Uterus (tissue), 4 donors: ENCODE results near the gene BIRC5. TPM values are rescaled to one million over a fixed set of nuclear protein-coding genes. Genes with fewer than 3 reads are reported as not detected.

ENCODE experiments used
- DNase-seq, 2 donors: peaks; one replicate each; pipeline ENCODE4 v3.0.0-alpha.2; 2019 to 2020
- H3K27ac ChIP-seq, 2 donors: fragments of 200-600 bp; sonication (generic); 1 replicate in 1 of 2; 2 replicates in 1 of 2; pipeline ENCODE4 v1.5.1; 2016 to 2018
- H3K27me3 ChIP-seq, 2 donors: fragments of 200-600 bp; sonication (generic); one replicate each; pipeline ENCODE4 v1.5.1; 2018 to 2019; ENCODE audit warnings: control low read depth in 1 of 2
- H3K36me3 ChIP-seq, 2 donors: fragments of 200-600 bp; sonication (generic); one replicate each; pipeline ENCODE4 v1.5.1; 2019; ENCODE audit warnings: control low read depth in 1 of 2
- H3K4me1 ChIP-seq, 2 donors: fragments of 200-600 bp; sonication (generic); one replicate each; pipeline ENCODE4 v1.5.1; 2018 to 2019; ENCODE audit warnings: control low read depth in 1 of 2
- H3K4me3 ChIP-seq, 2 donors: fragments of 200-600 bp; sonication (generic); 1 replicate in 1 of 2; 2 replicates in 1 of 2; pipeline ENCODE4 v1.5.1; 2018 to 2019; ENCODE audit warnings: mild to moderate bottlenecking in 1 of 2
- H3K9me3 ChIP-seq, 2 donors: fragments of 200-600 bp; sonication (generic); one replicate each; pipeline ENCODE4 v1.5.1; 2019; ENCODE audit warnings: control low read depth in 1 of 2
- POLR2A ChIP-seq, 2 donors: fragments of 450-650 bp; IDR thresholded peaks; one replicate each; pipeline ENCODE4 v1.6.1; 2016; ENCODE audit warnings: antibody characterized with exemption in 2 of 2, mild to moderate bottlenecking in 1 of 2, moderate library complexity in 1 of 2
- intact Hi-C: fragments of 100-400 bp; cut with DNase I; formaldehyde crosslinking; loops from one replicate; pipeline ENCODE4 v1.15.1; 2023; ENCODE audit warnings: low total_unique reads
- total RNA-seq, 4 donors: library from RNA; depleted of rRNA in 3 of 4; stranded (reverse); fragments of >200 nt in 3 of 4; gene quantifications; one replicate each; pipeline versions ENCODE4 v1.1.0 to v1.2.4, GENCODE V29; 2014 to 2023
- TF ChIP-seq, protein P1 (sequence below), 4 experiments: fragments of 200-600 bp in 2 of 4; fragments of 450-650 bp in 2 of 4; sonication (generic) in 2 of 4; IDR thresholded peaks; one replicate each; pipeline ENCODE4 v1.5.1; 2016 to 2019; ENCODE audit warnings: antibody characterized with exemption in 4 of 4, mild to moderate bottlenecking in 2 of 4, moderate library complexity in 1 of 4
- donor health status: DM: yes; HTN: yes; CAD: no.

The BIRC5 gene
- total RNA-seq, result 10 to 100 TPM in 2 of 4 donors, not detected in 2; 26.3 to 29.7 TPM

DNA sequence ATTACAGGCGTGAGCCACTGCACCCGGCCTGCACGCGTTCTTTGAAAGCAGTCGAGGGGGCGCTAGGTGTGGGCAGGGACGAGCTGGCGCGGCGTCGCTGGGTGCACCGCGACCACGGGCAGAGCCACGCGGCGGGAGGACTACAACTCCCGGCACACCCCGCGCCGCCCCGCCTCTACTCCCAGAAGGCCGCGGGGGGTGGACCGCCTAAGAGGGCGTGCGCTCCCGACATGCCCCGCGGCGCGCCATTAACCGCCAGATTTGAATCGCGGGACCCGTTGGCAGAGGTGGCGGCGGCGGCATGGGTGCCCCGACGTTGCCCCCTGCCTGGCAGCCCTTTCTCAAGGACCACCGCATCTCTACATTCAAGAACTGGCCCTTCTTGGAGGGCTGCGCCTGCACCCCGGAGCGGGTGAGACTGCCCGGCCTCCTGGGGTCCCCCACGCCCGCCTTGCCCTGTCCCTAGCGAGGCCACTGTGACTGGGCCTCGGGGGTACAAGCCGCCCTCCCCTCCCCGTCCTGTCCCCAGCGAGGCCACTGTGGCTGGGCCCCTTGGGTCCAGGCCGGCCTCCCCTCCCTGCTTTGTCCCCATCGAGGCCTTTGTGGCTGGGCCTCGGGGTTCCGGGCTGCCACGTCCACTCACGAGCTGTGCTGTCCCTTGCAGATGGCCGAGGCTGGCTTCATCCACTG is at the start of gene BIRC5:
Gene BIRC5, plus strand, starts transcription at position 238 of the 690 bp plus-strand sequence. Its CDS starts 64 bp downstream, at position 302.
- TF ChIP-seq, protein P1, sequence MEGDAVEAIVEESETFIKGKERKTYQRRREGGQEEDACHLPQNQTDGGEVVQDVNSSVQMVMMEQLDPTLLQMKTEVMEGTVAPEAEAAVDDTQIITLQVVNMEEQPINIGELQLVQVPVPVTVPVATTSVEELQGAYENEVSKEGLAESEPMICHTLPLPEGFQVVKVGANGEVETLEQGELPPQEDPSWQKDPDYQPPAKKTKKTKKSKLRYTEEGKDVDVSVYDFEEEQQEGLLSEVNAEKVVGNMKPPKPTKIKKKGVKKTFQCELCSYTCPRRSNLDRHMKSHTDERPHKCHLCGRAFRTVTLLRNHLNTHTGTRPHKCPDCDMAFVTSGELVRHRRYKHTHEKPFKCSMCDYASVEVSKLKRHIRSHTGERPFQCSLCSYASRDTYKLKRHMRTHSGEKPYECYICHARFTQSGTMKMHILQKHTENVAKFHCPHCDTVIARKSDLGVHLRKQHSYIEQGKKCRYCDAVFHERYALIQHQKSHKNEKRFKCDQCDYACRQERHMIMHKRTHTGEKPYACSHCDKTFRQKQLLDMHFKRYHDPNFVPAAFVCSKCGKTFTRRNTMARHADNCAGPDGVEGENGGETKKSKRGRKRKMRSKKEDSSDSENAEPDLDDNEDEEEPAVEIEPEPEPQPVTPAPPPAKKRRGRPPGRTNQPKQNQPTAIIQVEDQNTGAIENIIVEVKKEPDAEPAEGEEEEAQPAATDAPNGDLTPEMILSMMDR (IDR thresholded peaks at IDR 0.05), result peak in 1 of 4 experiments; percentile 37
- no peak for TF ChIP-seq POLR2A (IDR thresholded peaks at IDR 0.05)
- peak; percentile 82 to 84 for DNase-seq
- H3K27ac ChIP-seq, result no peak within 1 kb of the TSS
- H3K4me3 ChIP-seq, result peak within 1 kb of the TSS; percentile 12 to 13
- H3K36me3 ChIP-seq, result no peaks in the 10 kb centered on the region
- H3K9me3 ChIP-seq, result no peaks in the 10 kb centered on the region
- no peaks in the 10 kb centered on the region for H3K27me3 ChIP-seq
- H3K4me1 ChIP-seq, result peaks cover 0 to 3% of the 10 kb centered on the region in 2 donors
- intact Hi-C loops, result no loop called here

DNA sequence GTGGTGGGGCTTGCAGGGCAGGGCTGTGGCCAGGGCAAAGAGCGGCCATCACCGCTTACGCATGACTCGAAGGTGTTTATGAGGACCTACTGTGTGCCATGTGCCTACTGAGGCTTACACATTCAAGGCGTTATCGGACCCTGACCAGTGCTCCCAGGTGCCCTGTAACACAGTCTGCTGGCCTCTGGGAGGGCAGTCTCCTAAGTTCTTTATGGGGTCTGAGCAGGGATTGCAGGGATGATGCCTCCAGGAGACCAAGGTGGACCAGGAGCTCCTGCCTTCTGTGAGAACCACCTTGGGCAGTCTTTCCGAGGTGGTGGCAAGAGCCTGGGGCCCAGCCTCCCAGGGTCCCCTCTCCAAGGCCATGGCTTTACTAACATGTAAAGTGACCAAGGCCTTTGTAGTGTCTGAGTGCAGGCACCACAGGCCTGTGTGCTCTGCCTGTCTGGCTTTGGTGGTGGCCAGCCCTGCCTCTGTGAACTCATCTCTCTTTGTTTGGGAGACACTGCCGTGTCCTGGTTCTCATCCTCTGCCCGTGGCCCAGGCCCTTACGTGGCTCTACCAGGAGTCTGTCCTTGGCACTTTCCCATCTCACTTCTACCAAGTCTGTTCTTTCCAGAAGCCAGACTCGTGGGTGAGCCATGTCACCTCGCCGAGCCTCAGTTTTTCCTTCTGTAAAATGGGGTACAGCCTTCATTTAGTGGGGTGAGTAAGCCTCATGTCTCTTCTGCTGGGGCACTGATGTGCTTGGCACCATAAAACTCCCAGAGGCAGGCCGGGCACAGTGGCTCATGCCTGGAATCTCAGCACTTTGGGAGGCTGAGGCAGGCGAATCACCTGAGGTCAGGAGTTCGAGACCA is 49.1 kb upstream of the BIRC5 start:
- no peaks in the 10 kb centered on the region for H3K9me3 ChIP-seq
- H3K4me3 ChIP-seq, result no peak overlapping the region
- no peak for TF ChIP-seq POLR2A (IDR thresholded peaks at IDR 0.05)
- TF ChIP-seq, protein P1 (IDR thresholded peaks at IDR 0.05), result no peak
- H3K36me3 ChIP-seq, result no peaks in the 10 kb centered on the region
- no peak overlapping the region for H3K27ac ChIP-seq
- H3K27me3 ChIP-seq, result no peaks in the 10 kb centered on the region
- no peaks in the 10 kb centered on the region for H3K4me1 ChIP-seq
- intact Hi-C loops, result no loop called here
- no peak for DNase-seq

DNA sequence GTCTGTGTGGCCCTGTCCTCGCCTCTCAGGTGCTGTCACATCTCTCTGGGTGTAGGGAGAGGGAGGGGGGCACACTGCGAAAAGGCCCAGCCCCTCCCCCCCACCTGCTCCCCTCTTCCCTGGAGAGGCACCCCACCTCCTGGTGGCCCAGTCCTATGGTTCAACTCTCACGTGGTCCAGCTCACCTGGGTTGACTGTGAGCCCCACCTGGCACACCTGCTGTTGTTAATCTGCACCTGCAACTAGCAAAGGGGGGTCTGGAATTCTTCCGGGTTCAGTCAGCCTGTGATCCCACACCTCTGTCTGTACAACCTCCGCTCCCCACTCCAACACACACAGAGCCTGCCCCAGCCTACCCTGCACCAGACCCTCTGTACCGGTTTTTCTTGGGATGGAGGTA is 47.6 kb upstream of the BIRC5 start:
- no peaks in the 10 kb centered on the region for H3K9me3 ChIP-seq
- no peak overlapping the region for H3K4me3 ChIP-seq
- TF ChIP-seq, protein P1 (IDR thresholded peaks at IDR 0.05), result no peak
- TF ChIP-seq POLR2A (IDR thresholded peaks at IDR 0.05), result no peak
- no peaks in the 10 kb centered on the region for H3K27me3 ChIP-seq
- peaks cover 0 to 2% of the 10 kb centered on the region in 2 donors for H3K4me1 ChIP-seq
- no peaks in the 10 kb centered on the region for H3K36me3 ChIP-seq
- intact Hi-C loops, result no loop called here
- no peak overlapping the region for H3K27ac ChIP-seq
- DNase-seq, result no peak

DNA sequence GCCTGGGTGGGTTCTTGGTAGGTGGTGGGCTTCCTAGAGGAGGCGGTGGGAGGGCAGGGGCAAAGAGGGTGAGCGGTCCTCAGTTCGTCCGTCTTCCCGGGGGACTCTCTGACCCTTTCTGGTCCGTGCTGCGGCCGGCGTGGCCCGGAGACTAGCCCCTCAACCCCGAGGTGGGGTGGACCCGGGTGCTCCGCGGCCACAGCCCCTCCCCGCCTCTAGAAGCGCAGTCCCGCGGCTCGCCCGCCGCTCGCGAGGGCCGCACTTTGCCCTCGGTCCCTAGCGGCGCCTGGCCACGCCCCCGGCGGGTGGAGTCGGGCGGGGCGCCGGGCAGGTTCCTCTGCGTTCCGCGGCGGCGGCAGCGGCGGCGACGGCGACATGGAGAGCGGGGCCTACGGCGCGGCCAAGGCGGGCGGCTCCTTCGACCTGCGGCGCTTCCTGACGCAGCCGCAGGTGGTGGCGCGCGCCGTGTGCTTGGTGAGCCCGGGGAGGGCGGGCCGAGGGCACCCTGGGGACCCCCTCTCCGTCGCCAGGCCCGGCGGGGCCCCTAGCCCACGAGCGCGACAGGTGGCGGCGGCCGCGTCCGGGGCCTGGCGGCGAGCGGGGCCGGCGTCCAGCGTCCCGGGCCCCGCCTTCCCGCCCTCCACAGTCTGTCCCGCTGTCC is 45.7 kb upstream of the BIRC5 start, which contains the start of gene SYNGR2:
Gene SYNGR2, plus strand, starts transcription at position 340 of the 661 bp plus-strand sequence. Its CDS starts 36 bp downstream, at position 376.
- intact Hi-C loops, result no loop called here
- Histone ChIP-seq H3K27ac (peak within 1 kb of the TSS; percentile 68 to 93), H3K36me3 (no peaks in the 10 kb centered on the region), H3K4me3 (peak within 1 kb of the TSS; percentile 34 to 96), H3K27me3 (no peaks in the 10 kb centered on the region), H3K4me1 (peaks cover 0 to 10% of the 10 kb centered on the region in 2 donors), H3K9me3 (no peaks in the 10 kb centered on the region)
- TF ChIP-seq, protein P1 (IDR thresholded peaks at IDR 0.05), result peak in 2 of 4 experiments; percentile 8 to 20
- TF ChIP-seq POLR2A (IDR thresholded peaks at IDR 0.05), result peak; percentile 72 to 94
- DNase-seq, result peak; percentile 62 to 75
